HCT116 (cell line): ENCODE measurements around the gene HIPK3. TPM values are rescaled to one million over a fixed set of nuclear protein-coding genes. Genes with fewer than 3 reads are reported as not detected.

Experiments used
- ATAC-seq: fragments of 200-7000 bp; cut with Tn5 transposase; 2 replicates; pipeline ENCODE4 v1.9.1; 2020; ENCODE audit warnings: mild to moderate bottlenecking, moderate library complexity
- Bru-seq: library from RNA; stranded (reverse); fragments of 400-500 nt; gene quantifications from one replicate; lab custom pipeline; 2021; lab: Mats Ljungman, UMichigan
- BruChase-seq, 2 experiments: library from RNA; stranded (reverse); fragments of 400-500 nt; gene quantifications; one replicate each; lab custom pipeline; 2021; lab: Mats Ljungman, UMichigan
- BruUV-seq: library from RNA; stranded (reverse); fragments of 400-500 nt; replicated peaks from 2 replicates; lab custom pipeline; 2021; lab: Mats Ljungman, UMichigan
- CTCF ChIA-PET: fragments of 300-600 bp; sonication (Branson Sonifier 250); formaldehyde crosslinking; loops from one replicate; lab custom pipeline; 2021; ENCODE audit warnings: antibody characterized with exemption; lab: Charles Lee
- POLR2A ChIA-PET: fragments of 300-600, 350-600 bp; sonication (Branson Sonifier 250); formaldehyde crosslinking; loops from one replicate; lab custom pipeline; 2021; ENCODE audit warnings: antibody characterized with exemption; lab: Charles Lee
- RAD21 ChIA-PET, 2 experiments: fragments of 300-600 bp; sonication (Branson Sonifier 250); formaldehyde crosslinking; loops; one replicate each; lab custom pipeline; 2023; ENCODE audit warnings: low total read pairs in 2 of 2; ENCODE audit not compliant: uncharacterized antibody in 2 of 2, unreplicated experiment in 2 of 2, low non-redundant PET in 1 of 2; lab: Charles Lee
- DNase-seq: peaks from one replicate; pipeline ENCODE4 v3.0.0-alpha.2; 2010; ENCODE audit warnings: low read depth, low spot score
- H2AFZ ChIP-seq: fragments of 200-600 bp; shearing (Covaris generic), sonication (generic); 2 replicates; pipeline ENCODE4 v1.6.1; 2017; ENCODE audit warnings: low read depth, mixed run types, mixed read lengths, antibody characterized with exemption, low read length; ENCODE audit not compliant: poor library complexity, severe bottlenecking
- H3K27ac ChIP-seq: 2 replicates; pipeline ENCODE4 v1.5.1; 2012; ENCODE audit warnings: low read depth, low read length
- H3K27me3 ChIP-seq: fragments of 200-600 bp; sonication (generic); 2 replicates; pipeline ENCODE4 v1.6.1; 2016; ENCODE audit warnings: mixed run types, low read length, mixed read lengths; ENCODE audit not compliant: insufficient read depth
- H3K36me3 ChIP-seq, 2 experiments: fragments of 200-500 bp in 1 of 2; fragments of 200-600 bp in 1 of 2; sonication (Bioruptor generic) in 1 of 2; sonication (generic) in 1 of 2; 2 replicates each; pipeline versions ENCODE4 v1.5.1 to v1.6.1; 2014 to 2016; ENCODE audit warnings: low read length in 2 of 2, inconsistent platforms in 1 of 2, mixed read lengths in 1 of 2, mixed run types in 1 of 2; ENCODE audit not compliant: insufficient read depth in 2 of 2, control insufficient read depth in 1 of 2
- H3K4me1 ChIP-seq, 2 experiments: fragments of 200-600 bp in 1 of 2; sonication (generic) in 1 of 2; 2 replicates each; pipeline versions ENCODE4 v1.5.1 to v1.6.1; 2012 to 2017; ENCODE audit warnings: low read length in 2 of 2, inconsistent platforms in 1 of 2, mild to moderate bottlenecking in 1 of 2, mixed read lengths in 1 of 2, mixed run types in 1 of 2, moderate library complexity in 1 of 2; ENCODE audit not compliant: insufficient read depth in 2 of 2, control insufficient read depth in 1 of 2
- H3K4me2 ChIP-seq: fragments of 200-600 bp; sonication (generic); 2 replicates; pipeline ENCODE4 v1.6.1; 2017; ENCODE audit warnings: mixed run types, low read length, mixed read lengths
- H3K4me3 ChIP-seq, 2 experiments: fragments of 200-600 bp in 1 of 2; sonication (generic) in 1 of 2; replicated peaks in 1 of 2; 2 replicates each; pipeline ENCODE4 v1.5.1; 2011 to 2016; ENCODE audit warnings: low read length in 2 of 2, control low read depth in 1 of 2, low read depth in 1 of 2, mild to moderate bottlenecking in 1 of 2, mixed read lengths in 1 of 2, mixed run types in 1 of 2
- H3K79me2 ChIP-seq: fragments of 200-600 bp; sonication (generic); 2 replicates; pipeline ENCODE4 v1.6.1; 2017; ENCODE audit warnings: mild to moderate bottlenecking, mixed run types, low read length, moderate library complexity, mixed read lengths; ENCODE audit not compliant: insufficient read depth
- H3K9ac ChIP-seq: fragments of 200-600 bp; sonication (generic); 2 replicates; pipeline ENCODE4 v1.6.1; 2016; ENCODE audit warnings: low read length, mixed read lengths
- H3K9me2 ChIP-seq: fragments of 200-600 bp; sonication (generic), shearing (Covaris generic); 2 replicates; pipeline ENCODE4 v1.6.1; 2017; ENCODE audit warnings: mixed run types, mild to moderate bottlenecking, moderate library complexity; ENCODE audit not compliant: insufficient read depth
- H3K9me3 ChIP-seq, 2 experiments: fragments of 200-500 bp in 1 of 2; fragments of 200-600 bp in 1 of 2; sonication (Bioruptor generic) in 1 of 2; sonication (generic) in 1 of 2; 2 replicates each; pipeline ENCODE4 v1.6.1; 2014 to 2017; ENCODE audit warnings: low read length in 2 of 2, mixed read lengths in 2 of 2, inconsistent platforms in 1 of 2, low read depth in 1 of 2, mild to moderate bottlenecking in 1 of 2, mixed run types in 1 of 2, moderate library complexity in 1 of 2; ENCODE audit not compliant: control insufficient read depth in 1 of 2, insufficient read depth in 1 of 2
- H4K20me1 ChIP-seq: fragments of 200-600 bp; sonication (generic), shearing (Covaris generic); 2 replicates; pipeline ENCODE4 v1.6.1; 2017; ENCODE audit warnings: mixed run types, mild to moderate bottlenecking, moderate library complexity; ENCODE audit not compliant: insufficient read depth
- EGR1 ChIP-seq: IDR thresholded peaks from 2 replicates; pipeline ENCODE4 v1.6.1; 2012; ENCODE audit warnings: low read depth
- ELF1 ChIP-seq: IDR thresholded peaks from 2 replicates; pipeline ENCODE4 v1.6.1; 2012; ENCODE audit warnings: low read depth, borderline replicate concordance
- POLR2AphosphoS5 ChIP-seq: IDR thresholded peaks from 2 replicates; pipeline ENCODE4 v1.6.1; 2011; ENCODE audit warnings: mild to moderate bottlenecking, low read depth, low read length, moderate library complexity
- RAD21 ChIP-seq: IDR thresholded peaks from 2 replicates; pipeline ENCODE4 v1.6.1; 2012; ENCODE audit warnings: low read depth, mild to moderate bottlenecking
- YY1 ChIP-seq: IDR thresholded peaks from 2 replicates; pipeline ENCODE4 v1.6.1; 2011; ENCODE audit warnings: low read length, low read depth, moderate library complexity, mild to moderate bottlenecking; ENCODE audit not compliant: insufficient replicate concordance; ENCODE audit errors: extremely low read depth
- ZFX ChIP-seq: fragments of 450-650 bp; IDR thresholded peaks from 2 replicates; pipeline ENCODE4 v1.6.1; 2017
- intact Hi-C: fragments of 100-400 bp; cut with micrococcal nuclease; formaldehyde crosslinking; loops from 2 replicates; pipeline ENCODE4 v1.10.0; 2022
- long read RNA-seq: library from polyadenylated mRNA; unstranded; transcript quantifications from one replicate; pipeline ENCODE4 v2.0.0, GENCODE V29; 2021; ENCODE audit not compliant: unreplicated experiment
- polyA plus RNA-seq: library from polyadenylated mRNA; unstranded; fragments of >200 nt; gene quantifications from 2 replicates; pipeline ENCODE4 v1.2.1, GENCODE V29; 2012; ENCODE audit warnings: missing spikeins
- total RNA-seq: library from RNA; stranded (reverse); gene quantifications from one replicate; pipeline ENCODE4 v1.2.1, GENCODE V29; 2021; ENCODE audit not compliant: unreplicated experiment
- TF ChIP-seq, protein P1 (sequence below): IDR thresholded peaks from 2 replicates; pipeline ENCODE4 v1.6.1; 2012

HIPK3 gene
- 35.2 TPM for total RNA-seq
- 8.8 and 9.0 TPM in 2 replicates for polyA plus RNA-seq
- Bru-seq, nascent RNA = percentile 81 among the genes with signal in this experiment
- BruChase-seq, experiment 1, labeled RNA remaining after a 6-hour chase = percentile 90 among the genes with signal in this experiment
- BruChase-seq, experiment 2, labeled RNA remaining after a 2-hour chase = percentile 81 among the genes with signal in this experiment
- long read RNA-seq, partial matches to known transcripts = 10 of 12 reads
- long read RNA-seq, other reads (novel, unspliced or antisense) = 2 of 12 reads

DNA sequence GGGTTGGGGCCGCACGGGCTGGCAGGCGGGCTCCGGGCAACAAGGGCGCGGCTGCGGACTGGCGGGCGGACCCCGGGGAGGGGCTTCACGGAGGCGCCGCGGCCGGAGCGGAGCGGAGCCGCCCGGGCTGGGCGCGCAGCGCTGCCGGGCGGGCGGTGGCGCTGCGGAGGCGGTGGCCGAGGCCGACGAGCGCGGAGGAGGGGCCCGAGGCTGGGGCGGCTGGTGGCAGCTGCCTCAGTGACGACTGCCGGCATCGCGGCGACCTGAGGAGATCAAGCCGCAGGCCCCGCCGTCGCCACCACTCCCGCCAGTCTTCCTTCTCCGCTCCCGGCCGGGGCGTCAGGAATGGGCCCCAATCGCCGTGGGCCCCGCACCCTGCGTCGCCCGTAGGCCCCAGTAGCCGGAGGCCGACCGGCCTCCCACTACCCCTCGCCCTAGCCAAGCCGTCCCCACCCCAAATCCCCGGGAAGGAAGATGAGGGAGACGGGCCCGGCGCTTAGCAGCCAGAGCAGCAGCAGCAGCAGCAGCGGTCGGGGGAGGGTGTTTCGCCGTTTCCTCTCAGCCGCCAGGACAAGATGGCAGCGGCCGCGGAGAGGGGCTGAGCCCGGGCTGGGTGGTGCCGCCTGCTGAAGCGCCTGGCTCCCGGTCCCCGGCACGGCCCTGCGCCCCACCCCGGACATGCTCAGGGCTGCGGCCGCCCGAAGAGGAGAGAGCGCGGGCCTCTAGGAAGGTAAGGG is at the start of gene HIPK3:
HIPK3 (plus strand) TSS at position 222 of the 737 bp plus-strand sequence.
- Histone ChIP-seq H3K9me3 (no peaks in the 10 kb centered on the region), H3K4me2 (peak within 1 kb of the TSS; percentile 76), H3K9ac (peak within 1 kb of the TSS; percentile 98)
- no peak for TF ChIP-seq RAD21
- peak; percentile 97 for TF ChIP-seq ZFX
- TF ChIP-seq ELF1 = no peak
- TF ChIP-seq POLR2AphosphoS5 = peak; percentile 77
- 0 out of 2 replicates have a peak, but pooled peaks have one; percentile 34 for TF ChIP-seq EGR1
- peak; percentile 43 for TF ChIP-seq YY1
- TF ChIP-seq, protein P1, sequence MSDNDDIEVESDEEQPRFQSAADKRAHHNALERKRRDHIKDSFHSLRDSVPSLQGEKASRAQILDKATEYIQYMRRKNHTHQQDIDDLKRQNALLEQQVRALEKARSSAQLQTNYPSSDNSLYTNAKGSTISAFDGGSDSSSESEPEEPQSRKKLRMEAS = peak; percentile 13; the same call in 1 of the 2 replicates
- TF ChIP-seq, all 23 proteins: peak for 5
- BruUV-seq = no TSS peak
- intact Hi-C loops = loop anchor here (5.0 kb wide), 1 partner anchor 95 kb away; the partner anchor contains the start of gene CSTF3
- H4K20me1 ChIP-seq = peaks cover 15% of the 10 kb centered on the region; the same call in 1 of the 2 replicates
- ChIA-PET POLR2A (no interaction called here), RAD21 (no interaction called here), CTCF (no interaction called here)
- H3K4me1 ChIP-seq = peaks cover 16 to 31% of the 10 kb centered on the region in 2 experiments; a peak in 3 of 4 replicates
- H3K27ac ChIP-seq = peak within 1 kb of the TSS; percentile 99
- H3K36me3 ChIP-seq = no peaks in the 10 kb centered on the region
- H2AFZ ChIP-seq = peak within 1 kb of the TSS; percentile 83
- peak; percentile 86 for ATAC-seq
- no peak for DNase-seq
- H3K9me2 ChIP-seq = no peaks in the 10 kb centered on the region
- H3K4me3 ChIP-seq = peak within 1 kb of the TSS; percentile 83 to 92
- peaks cover 42% of the 10 kb centered on the region for H3K79me2 ChIP-seq
- H3K27me3 ChIP-seq = no peaks in the 10 kb centered on the region
